Lower lobe of right lung (tissue), 2 donors: ENCODE measurements around the gene CACNA1D. TPM values are rescaled to one million over a fixed set of nuclear protein-coding genes. Genes with fewer than 3 reads are reported as not detected.

Source experiments
- ATAC-seq, 2 donors: fragments of 200-7000 bp; cut with Tn5 transposase; one replicate each; pipeline ENCODE4 v1.9.1; 2020 to 2022; ENCODE audit warnings: mild to moderate bottlenecking in 2 of 2, moderate library complexity in 2 of 2
- DNase-seq: peaks from one replicate; pipeline ENCODE4 v3.0.0-alpha.2; 2020
- H3K27ac ChIP-seq: fragments of 200-600 bp; one replicate; pipeline ENCODE4 v1.8.0; 2022
- H3K27me3 ChIP-seq: fragments of 200-600 bp; one replicate; pipeline ENCODE4 v1.8.0; 2022; ENCODE audit warnings: low read depth
- H3K36me3 ChIP-seq: fragments of 200-600 bp; one replicate; pipeline ENCODE4 v1.8.0; 2022; ENCODE audit warnings: mild to moderate bottlenecking
- H3K4me1 ChIP-seq: fragments of 200-600 bp; one replicate; pipeline ENCODE4 v1.8.0; 2022
- H3K4me3 ChIP-seq: fragments of 200-600 bp; one replicate; pipeline ENCODE4 v1.8.0; 2022; ENCODE audit warnings: mild to moderate bottlenecking
- H3K9me3 ChIP-seq: fragments of 200-600 bp; one replicate; pipeline ENCODE4 v1.8.0; 2022
- CTCF ChIP-seq: fragments of 200-600 bp; IDR thresholded peaks from one replicate; pipeline ENCODE4 v1.8.0; 2022; ENCODE audit warnings: antibody characterized with exemption, mild to moderate bottlenecking
- intact Hi-C: fragments of 100-400 bp; cut with DNase I; formaldehyde crosslinking; loops from one replicate; pipeline ENCODE4 v1.11.0; 2022
- total RNA-seq: library from RNA; stranded (reverse); fragmentation: NEBNext Ultra II Directional; extraction: Animal tissue kit (Norgen Biotek cat#: 25700); gene quantifications from one replicate; pipeline ENCODE4 v1.2.1, GENCODE V29; 2021
- donor health status: DM: no; HTN: yes; CAD: no; lungs with severe emphysema.

Gene CACNA1D
- total RNA-seq, 1 donor from 2014 or later: 33.6 TPM

- no peaks in the 10 kb centered on the region for H3K36me3 ChIP-seq
- no peak for DNase-seq
- H3K27me3 ChIP-seq: no peaks in the 10 kb centered on the region
- H3K4me3 ChIP-seq: no peak overlapping the region
- no peaks in the 10 kb centered on the region for H3K4me1 ChIP-seq
- no peak for TF ChIP-seq CTCF
- no peaks in the 10 kb centered on the region for H3K9me3 ChIP-seq
- intact Hi-C loops: no loop called here
- no peak overlapping the region for H3K27ac ChIP-seq
- ATAC-seq: no peak
These were observed 185.6 kb downstream of the CACNA1D start for GRCh38 chr3:53680028-53680427.

- no peak overlapping the region for H3K27ac ChIP-seq
- intact Hi-C loops: no loop called here
- H3K27me3 ChIP-seq: no peaks in the 10 kb centered on the region
- no peaks in the 10 kb centered on the region for H3K9me3 ChIP-seq
- ATAC-seq: no peak
- no peak for TF ChIP-seq CTCF
- no peaks in the 10 kb centered on the region for H3K36me3 ChIP-seq
- H3K4me3 ChIP-seq: no peak overlapping the region
- no peaks in the 10 kb centered on the region for H3K4me1 ChIP-seq
- DNase-seq: no peak
These were observed 188.4 kb downstream of the CACNA1D start for GRCh38 chr3:53682807-53683206.

GRCh38 chr3:53688066-53688465 is 193.7 kb downstream of the CACNA1D start:
- H3K9me3 ChIP-seq: no peaks in the 10 kb centered on the region
- no peak for TF ChIP-seq CTCF
- ATAC-seq (no peak), DNase-seq (no peak)
- H3K36me3 ChIP-seq: no peaks in the 10 kb centered on the region
- intact Hi-C loops: no loop called here
- no peaks in the 10 kb centered on the region for H3K4me1 ChIP-seq
- no peak overlapping the region for H3K27ac ChIP-seq
- H3K27me3 ChIP-seq: no peaks in the 10 kb centered on the region
- H3K4me3 ChIP-seq: no peak overlapping the region

GRCh38 chr3:53688989-53689388 is 194.6 kb downstream of the CACNA1D start:
- H3K4me1 ChIP-seq: no peaks in the 10 kb centered on the region
- H3K36me3 ChIP-seq: no peaks in the 10 kb centered on the region
- no peak for TF ChIP-seq CTCF
- no peak for ATAC-seq
- DNase-seq: no peak
- intact Hi-C loops: no loop called here
- H3K27me3 ChIP-seq: no peaks in the 10 kb centered on the region
- H3K27ac ChIP-seq: no peak overlapping the region
- H3K9me3 ChIP-seq: no peaks in the 10 kb centered on the region
- H3K4me3 ChIP-seq: no peak overlapping the region

- no peak for ATAC-seq
- H3K4me3 ChIP-seq: no peak overlapping the region
- no peaks in the 10 kb centered on the region for H3K27me3 ChIP-seq
- H3K36me3 ChIP-seq: no peaks in the 10 kb centered on the region
- no peak overlapping the region for H3K27ac ChIP-seq
- no peaks in the 10 kb centered on the region for H3K9me3 ChIP-seq
- H3K4me1 ChIP-seq: no peaks in the 10 kb centered on the region
- no peak for DNase-seq
- no peak for TF ChIP-seq CTCF
- intact Hi-C loops: no loop called here
These were observed 195.3 kb downstream of the CACNA1D start for GRCh38 chr3:53689681-53690080.

- Histone ChIP-seq H3K4me3 (no peak overlapping the region), H3K27ac (no peak overlapping the region), H3K36me3 (no peaks in the 10 kb centered on the region), H3K27me3 (no peaks in the 10 kb centered on the region), H3K4me1 (no peaks in the 10 kb centered on the region), H3K9me3 (no peaks in the 10 kb centered on the region)
- intact Hi-C loops: no loop called here
- DNase-seq: no peak
- ATAC-seq: no peak
- no peak for TF ChIP-seq CTCF
These were observed 196.1 kb downstream of the CACNA1D start for GRCh38 chr3:53690521-53690920.
